K562 (cell line): ENCODE results near the gene FAM117A. TPM values are rescaled to one million over a fixed set of nuclear protein-coding genes. Genes with fewer than 3 reads are reported as not detected.

Source experiments
- ATAC-seq: fragments of 200-7000 bp; cut with Tn5 transposase; 3 replicates; pipeline ENCODE4 v1.9.1; 2020; ENCODE audit warnings: moderate library complexity
- BruUV-seq: library from RNA; stranded (reverse); fragments of 400-500 nt; replicated peaks from 2 replicates; lab custom pipeline; 2021; lab: Mats Ljungman, UMichigan
- CTCF ChIA-PET: fragments of 300-600 bp; formaldehyde crosslinking; extraction: SDS; loops from one replicate; lab custom pipeline; 2021; ENCODE audit warnings: low intra/inter-chr PET ratio; lab: Yijun Ruan, JAX
- POLR2A ChIA-PET: fragments of 300-600, 350-650 bp; sonication (Branson Sonifier 250); formaldehyde crosslinking; extraction: SDS; loops from one replicate; lab custom pipeline; 2021; ENCODE audit warnings: antibody characterized with exemption, inconsistent platforms; lab: Yijun Ruan, JAX
- DNase-seq, 4 experiments: peaks; one replicate each; pipeline versions ENCODE4 v3.0.0 to v3.0.0-alpha.2; 2011 to 2018; ENCODE audit warnings: low spot score in 3 of 4, mixed read lengths in 3 of 4; ENCODE audit errors: extremely low read depth in 1 of 4
- FAIRE-seq: peaks from 2 replicates; lab custom pipeline; 2011; peaks lifted over from hg19 to GRCh38; lab: Jason Lieb, UNC
- H2AFZ ChIP-seq: 2 replicates; pipeline ENCODE4 v1.6.0; 2011; ENCODE audit warnings: low read depth, low read length, control low read depth, inconsistent platforms
- H3K27ac ChIP-seq: fragments of 200-600 bp; 3 replicates; pipeline ENCODE4 v1.8.0; 2011; ENCODE audit warnings: low read depth, mild to moderate bottlenecking, control low read depth, inconsistent platforms, low read length, moderate library complexity, mixed read lengths; ENCODE audit errors: extremely low read depth
- H3K27me3 ChIP-seq, 2 experiments: fragments of 300-600 bp in 1 of 2; 2 replicates in 1 of 2; 3 replicates in 1 of 2; pipeline versions ENCODE4 v1.6.0 to v1.8.0; 2011; ENCODE audit warnings: inconsistent platforms in 2 of 2, low read length in 2 of 2, mild to moderate bottlenecking in 1 of 2, mixed read lengths in 1 of 2, moderate library complexity in 1 of 2; ENCODE audit not compliant: control insufficient read depth in 2 of 2, insufficient read depth in 2 of 2
- H3K36me3 ChIP-seq: fragments of 300-600 bp; 3 replicates; pipeline ENCODE4 v1.8.0; 2011; ENCODE audit warnings: mild to moderate bottlenecking, low read length, inconsistent platforms; ENCODE audit not compliant: control insufficient read depth, insufficient read depth
- H3K4me1 ChIP-seq, 2 experiments: fragments of 200-600 bp in 1 of 2; replicated peaks in 1 of 2; 2 replicates in 1 of 2; 3 replicates in 1 of 2; pipeline versions ENCODE4 v1.5.1 to v1.8.0; 2011; ENCODE audit warnings: inconsistent platforms in 2 of 2, low read length in 2 of 2, mild to moderate bottlenecking in 1 of 2, mixed read lengths in 1 of 2, moderate library complexity in 1 of 2; ENCODE audit not compliant: control insufficient read depth in 2 of 2, insufficient read depth in 2 of 2
- H3K4me2 ChIP-seq: 2 replicates; pipeline ENCODE4 v1.6.1; 2011; ENCODE audit warnings: low read length, control low read depth, inconsistent platforms, mixed read lengths; ENCODE audit not compliant: insufficient read depth
- H3K4me3 ChIP-seq: fragments of 200-600 bp; sonication (generic), shearing (Covaris generic); 2 replicates; pipeline ENCODE4 v1.5.1; 2016; ENCODE audit warnings: control low read depth, inconsistent platforms
- H3K79me2 ChIP-seq: fragments of 200-600 bp; 3 replicates; pipeline ENCODE4 v1.8.0; 2011; ENCODE audit warnings: low read length, inconsistent platforms; ENCODE audit not compliant: control insufficient read depth, insufficient read depth
- H3K9ac ChIP-seq, 2 experiments: 2 replicates each; pipeline versions ENCODE4 v1.6.0 to v1.6.1; 2011; ENCODE audit warnings: low read depth in 2 of 2, low read length in 2 of 2, control low read depth in 1 of 2, inconsistent platforms in 1 of 2, mild to moderate bottlenecking in 1 of 2, mixed read lengths in 1 of 2; ENCODE audit not compliant: insufficient read depth in 1 of 2
- H3K9me1 ChIP-seq: one replicate; pipeline ENCODE4 v1.6.0; 2011; ENCODE audit warnings: inconsistent platforms, mild to moderate bottlenecking, low read length, moderate library complexity; ENCODE audit not compliant: control insufficient read depth, insufficient read depth
- H3K9me3 ChIP-seq: replicated peaks from 2 replicates; pipeline ENCODE4 v1.5.1; 2011; ENCODE audit warnings: low read depth, low read length, inconsistent platforms; ENCODE audit not compliant: control insufficient read depth, insufficient read depth
- H4K20me1 ChIP-seq: replicated peaks from 2 replicates; pipeline ENCODE4 v1.6.1; 2011; ENCODE audit warnings: low read length, inconsistent platforms, mixed read lengths; ENCODE audit not compliant: control insufficient read depth, insufficient read depth
- CTCF ChIP-seq, 3 experiments: IDR thresholded peaks in 2 of 3; conservative IDR thresholded peaks in 1 of 3; 2 replicates each; pipeline ENCODE4 v1.5.1; 2011 to 2012; ENCODE audit warnings: low read length in 3 of 3, mild to moderate bottlenecking in 3 of 3, control low read depth in 2 of 3, improper control_type of control experiment in 1 of 3, inconsistent platforms in 1 of 3, low read depth in 1 of 3, mixed read lengths in 1 of 3, moderate library complexity in 1 of 3; ENCODE audit not compliant: insufficient read depth in 2 of 3
- EWSR1 ChIP-seq: fragments of 450-650 bp; IDR thresholded peaks from 2 replicates; pipeline ENCODE4 v1.6.1; 2018; ENCODE audit warnings: borderline replicate concordance, mild to moderate bottlenecking, low read depth, moderate library complexity; ENCODE audit not compliant: partially characterized antibody
- NRF1 ChIP-seq, 2 experiments: fragments of 450-650 bp; IDR thresholded peaks in 1 of 2; conservative IDR thresholded peaks in 1 of 2; 2 replicates each; pipeline ENCODE4 v1.6.1; 2014; ENCODE audit warnings: mild to moderate bottlenecking in 2 of 2
- SMAD1 ChIP-seq: fragments of 150-350 bp; IDR thresholded peaks from 2 replicates; pipeline ENCODE4 v1.6.1; 2014; ENCODE audit warnings: low read length, low read depth; ENCODE audit not compliant: partially characterized antibody
- WGBS: fragments of 100-300 bp; shearing (Covaris generic); methylation state at CpG from one replicate; pipeline ENCODE4 v1.1.6; 2016; ENCODE audit warnings: low coverage, mixed read lengths; ENCODE audit not compliant: insufficient coverage; ENCODE audit errors: missing lambda C conversion rate; 5-methylcytosine and 5-hydroxymethylcytosine counted together
- in situ Hi-C: fragments of 300-500 bp; cut with MboI; formaldehyde crosslinking; loops from 4 replicates; pipeline ENCODE4 v1.15.0; 2018; ENCODE audit warnings: inconsistent platforms, mixed read lengths
- intact Hi-C: fragments of 100-400 bp; cut with micrococcal nuclease; formaldehyde crosslinking; loops from 2 replicates; pipeline ENCODE4 v1.14.2; 2022
- polyA plus RNA-seq, 8 experiments: library from polyadenylated mRNA; depleted of rRNA in 4 of 8; stranded (reverse) in 5 of 8; unstranded in 3 of 8; fragments of >200 nt; fragmentation: Nextera tagmentation in 2 of 8; fragmentation: Illumina TruSeq in 1 of 8; extraction: Ambion mirVana in 2 of 8; extraction: Trizol in 1 of 8; gene quantifications; 2 replicates each; pipeline versions ENCODE4 v1.2.1 to v1.2.3, GENCODE V29; 2011 to 2014; ENCODE audit warnings: inconsistent platforms in 1 of 8, missing spikeins in 1 of 8
- total RNA-seq, 7 experiments: library from RNA; depleted of rRNA in 6 of 7; stranded (reverse); fragments of >200 nt in 6 of 7; fragmentation: Illumina TruSeq in 2 of 7; extraction: Trizol in 2 of 7; gene quantifications; 2 replicates each; pipeline versions ENCODE4 v1.2.1 to v1.2.3, GENCODE V29; 2011 to 2021; ENCODE audit warnings: low replicate concordance in 1 of 7

FAM117A gene
- total and polyA plus RNA-seq, 9 of the 15 experiments (the other 6 are each of a cell fraction or from before 2014, with no cell fraction given) = 3.1 to 79.7 (median 36.6) TPM

- peak; percentile 67 to 76 for TF ChIP-seq NRF1 (conservative IDR thresholded peaks at IDR 0.05 in 1 of 2, IDR thresholded peaks at IDR 0.05 in 1 of 2)
These were observed 56.1 kb downstream of the FAM117A start, which contains the start of gene SLC35B1 (continued) for GRCh38 chr17:49707608-49708514.

- ChIA-PET CTCF (interaction anchor here (1.0 to 2.6 kb wide), 4 partner anchors 12 to 137 kb away, joined by 4 to 19 read pairs (median 10); no protein-coding TSS in a partner anchor), POLR2A (interaction anchor here (0.5 to 3.5 kb wide), 15 partner anchors 8 to 487 kb away, joined by 3 to 23 read pairs (median 4); partner anchors contain the start of genes FAM117A, SPOP and TAC4)
- peak in 2 of 4 experiments; percentile 28 to 45 for DNase-seq
- BruUV-seq = no TSS peak
- 0% methylated on average over 12 of the region's 12 CpGs for WGBS
- Histone ChIP-seq H3K36me3 (peaks cover 65% of the 10 kb centered on the region; the same call in 2 of the 3 replicates), H3K4me3 (peak overlapping the region; percentile 85), H3K4me2 (peak overlapping the region; percentile 86), H2AFZ (peak overlapping the region; percentile 94), H3K27ac (peak overlapping the region; percentile 98), H3K9ac (peak overlapping the region; percentile 97 to 99), H3K9me3 (no peaks in the 10 kb centered on the region), H4K20me1 (no peaks in the 10 kb centered on the region), H3K79me2 (peaks cover 17% of the 10 kb centered on the region), H3K9me1 (no peaks in the 10 kb centered on the region), H3K27me3 (no peaks in the 10 kb centered on the region), H3K4me1 (peaks cover 6 to 18% of the 10 kb centered on the region in 2 experiments; a peak in 4 of 5 replicates)
- FAIRE-seq = peak; percentile 19
- no peak for ATAC-seq
- TF ChIP-seq SMAD1 = no peak
- TF ChIP-seq EWSR1 = no peak
- peak in 1 of 3 experiments; percentile 9; a peak in 1 of 6 replicates for TF ChIP-seq CTCF (IDR thresholded peaks at IDR 0.05 in 2 of 3, conservative IDR thresholded peaks at IDR 0.05 in 1 of 3; ENCODE audit: insufficient read depth in 2 of 3, low read depth in 1 of 3, low read length in 3 of 3)
- intact Hi-C loops = loop anchor here (5.0 kb wide), 1 partner anchor 145 kb away; no protein-coding TSS in a partner anchor
- in situ Hi-C loops = loop anchor here (5.0 kb wide), 3 partner anchors 80 to 295 kb away; partner anchors contain the start of genes KAT7 and TAC4
These were observed 56.7 kb downstream of the FAM117A start for GRCh38 chr17:49707246-49707607.
